H1 (cell line): ENCODE data around the gene SOX14. TPM values are rescaled to one million over a fixed set of nuclear protein-coding genes. Genes with fewer than 3 reads are reported as not detected.

Source experiments
- CTCF ChIA-PET: fragments of 300-600 bp; sonication (Branson Sonifier 250); formaldehyde crosslinking; loops from one replicate; lab custom pipeline; 2021; ENCODE audit not compliant: partially characterized antibody; lab: Charles Lee
- POLR2A ChIA-PET: fragments of 300-600 bp; sonication (Branson Sonifier 250); formaldehyde crosslinking; loops from one replicate; lab custom pipeline; 2021; ENCODE audit warnings: inconsistent platforms; ENCODE audit not compliant: partially characterized antibody; lab: Charles Lee
- DNase-seq, 2 experiments: peaks; one replicate each; pipeline versions ENCODE4 v3.0.0 to v3.0.0-alpha.2; 2010 to 2022; ENCODE audit warnings: low spot score in 2 of 2, low read depth in 1 of 2, mixed read lengths in 1 of 2
- FAIRE-seq: peaks from 2 replicates; lab custom pipeline; 2011; peaks lifted over from hg19 to GRCh38; lab: Jason Lieb, UNC
- H2AFZ ChIP-seq: 2 replicates; pipeline ENCODE4 v1.8.1; 2012; ENCODE audit warnings: low read length, inconsistent platforms
- H2AK5ac ChIP-seq: 2 replicates; pipeline ENCODE4 v1.6.1; 2013; ENCODE audit warnings: low read depth, low read length
- H2BK120ac ChIP-seq: replicated peaks from 2 replicates; pipeline ENCODE3; 2013; ENCODE audit warnings: low read depth, low read length, inconsistent platforms
- H2BK12ac ChIP-seq: 2 replicates; pipeline ENCODE4 v1.6.1; 2013; ENCODE audit warnings: low read depth, low read length
- H2BK15ac ChIP-seq: 2 replicates; pipeline ENCODE4 v1.6.1; 2013; ENCODE audit warnings: low read length
- H2BK20ac ChIP-seq: 2 replicates; pipeline ENCODE4 v1.6.1; 2013; ENCODE audit warnings: low read length
- H2BK5ac ChIP-seq: 2 replicates; pipeline ENCODE4 v1.6.1; 2013; ENCODE audit warnings: low read depth, low read length
- H3K14ac ChIP-seq: 2 replicates; pipeline ENCODE4 v1.6.1; 2013; ENCODE audit warnings: inconsistent platforms; ENCODE audit not compliant: insufficient read length
- H3K18ac ChIP-seq: 2 replicates; pipeline ENCODE4 v1.6.1; 2013; ENCODE audit warnings: low read length; ENCODE audit errors: extremely low read depth
- H3K23ac ChIP-seq: 2 replicates; pipeline ENCODE4 v1.6.1; 2013; ENCODE audit warnings: inconsistent platforms; ENCODE audit not compliant: insufficient read length
- H3K23me2 ChIP-seq: 2 replicates; pipeline ENCODE4 v1.6.1; 2013; ENCODE audit warnings: low read depth, low read length
- H3K27ac ChIP-seq: 2 replicates; pipeline ENCODE4 v1.6.1; 2011; ENCODE audit warnings: low read depth, low read length, inconsistent platforms
- H3K27me3 ChIP-seq, 4 experiments: replicated peaks in 1 of 4; 1 replicate in 1 of 4; 2 replicates in 3 of 4; pipeline versions ENCODE4 v1.6.1 to v1.8.1; 2011 to 2013; ENCODE audit warnings: low read length in 3 of 4, mild to moderate bottlenecking in 3 of 4, inconsistent platforms in 2 of 4, mixed read lengths in 2 of 4, moderate library complexity in 1 of 4; ENCODE audit not compliant: control insufficient read depth in 3 of 4, insufficient read depth in 3 of 4; ENCODE audit errors: extremely low read depth in 1 of 4
- H3K36me3 ChIP-seq, 4 experiments: 2 replicates each; pipeline versions ENCODE4 v1.6.1 to v1.8.1; 2011 to 2013; ENCODE audit warnings: mild to moderate bottlenecking in 4 of 4, low read length in 3 of 4, moderate library complexity in 2 of 4, control low read depth in 1 of 4, inconsistent platforms in 1 of 4; ENCODE audit not compliant: insufficient read depth in 4 of 4, control insufficient read depth in 2 of 4
- H3K4ac ChIP-seq: replicated peaks from 2 replicates; pipeline ENCODE3; 2013; ENCODE audit warnings: low read length, low read depth, mixed read lengths, inconsistent platforms; ENCODE audit not compliant: insufficient read length
- H3K4me1 ChIP-seq, 4 experiments: replicated peaks in 1 of 4; 1 replicate in 1 of 4; 2 replicates in 3 of 4; pipeline versions ENCODE4 v1.6.1 to v1.8.1; 2011 to 2013; ENCODE audit warnings: low read length in 3 of 4, inconsistent platforms in 2 of 4, mixed read lengths in 1 of 4; ENCODE audit not compliant: insufficient read depth in 4 of 4, control insufficient read depth in 3 of 4
- H3K4me2 ChIP-seq, 2 experiments: 2 replicates each; pipeline versions ENCODE4 v1.6.1 to v1.8.1; 2011 to 2013; ENCODE audit warnings: low read depth in 2 of 2, low read length in 2 of 2, control low read depth in 1 of 2, inconsistent platforms in 1 of 2, mild to moderate bottlenecking in 1 of 2; ENCODE audit not compliant: insufficient read depth in 1 of 2
- H3K4me3 ChIP-seq, 4 experiments: fragments of 200-600, 300-600 bp in 1 of 4; sonication (generic), shearing (Covaris generic), sonication (Bioruptor Twin) in 1 of 4; 2 replicates each; pipeline versions ENCODE4 v1.5.1 to v1.8.1; 2011 to 2016; ENCODE audit warnings: low read length in 4 of 4, low read depth in 3 of 4, control low read depth in 2 of 4, inconsistent platforms in 2 of 4, mild to moderate bottlenecking in 2 of 4, mixed read lengths in 1 of 4, moderate library complexity in 1 of 4; ENCODE audit not compliant: insufficient read depth in 2 of 4; ENCODE audit errors: extremely low read depth in 1 of 4
- H3K56ac ChIP-seq: replicated peaks from 2 replicates; pipeline ENCODE3; 2013; ENCODE audit warnings: low read depth, mild to moderate bottlenecking, mixed read lengths, low read length, inconsistent platforms; ENCODE audit not compliant: insufficient read length
- H3K79me1 ChIP-seq: 2 replicates; pipeline ENCODE4 v1.6.1; 2013; ENCODE audit warnings: low read depth, low read length, control low read depth
- H3K79me2 ChIP-seq, 2 experiments: 2 replicates each; pipeline versions ENCODE4 v1.6.1 to v1.8.1; 2012 to 2013; ENCODE audit warnings: low read length in 2 of 2, mild to moderate bottlenecking in 2 of 2, inconsistent platforms in 1 of 2; ENCODE audit not compliant: insufficient read depth in 2 of 2, control insufficient read depth in 1 of 2
- H3K9ac ChIP-seq, 4 experiments: replicated peaks in 1 of 4; 1 replicate in 1 of 4; 2 replicates in 3 of 4; pipeline versions ENCODE4 v1.6.1 to v1.8.1; 2011 to 2013; ENCODE audit warnings: low read depth in 3 of 4, low read length in 3 of 4, control low read depth in 2 of 4, mild to moderate bottlenecking in 2 of 4, moderate library complexity in 2 of 4, inconsistent platforms in 1 of 4; ENCODE audit errors: extremely low read depth in 1 of 4
- H3K9me3 ChIP-seq, 2 experiments: 2 replicates each; pipeline versions ENCODE4 v1.6.1 to v1.8.1; 2012 to 2013; ENCODE audit warnings: mild to moderate bottlenecking in 2 of 2, moderate library complexity in 2 of 2, control low read depth in 1 of 2, inconsistent platforms in 1 of 2, low read depth in 1 of 2, low read length in 1 of 2, mixed read lengths in 1 of 2; ENCODE audit not compliant: insufficient read depth in 2 of 2
- H4K20me1 ChIP-seq, 2 experiments: replicated peaks in 1 of 2; 2 replicates each; pipeline versions ENCODE3 to v1.8.1; 2011 to 2013; ENCODE audit warnings: inconsistent platforms in 2 of 2, low read length in 2 of 2, mild to moderate bottlenecking in 1 of 2; ENCODE audit not compliant: insufficient read depth in 2 of 2, control insufficient read depth in 1 of 2
- H4K5ac ChIP-seq: 2 replicates; pipeline ENCODE4 v1.6.1; 2013; ENCODE audit warnings: low read length, low read depth, mixed read lengths, inconsistent platforms; ENCODE audit not compliant: insufficient read length
- H4K8ac ChIP-seq: 2 replicates; pipeline ENCODE4 v1.8.0; 2013; ENCODE audit warnings: mild to moderate bottlenecking, moderate library complexity, low read length, inconsistent platforms; ENCODE audit not compliant: insufficient read depth; ENCODE audit errors: extremely low read depth
- H4K91ac ChIP-seq: replicated peaks from 2 replicates; pipeline ENCODE3; 2013; ENCODE audit warnings: low read length, mixed read lengths, inconsistent platforms; ENCODE audit not compliant: insufficient read length
- CHD2 ChIP-seq: IDR thresholded peaks from 2 replicates; pipeline ENCODE4 v1.6.1; 2012; ENCODE audit warnings: low read length, improper control_type of control experiment
- EZH2 ChIP-seq: fragments of 200-600 bp; sonication (generic); IDR thresholded peaks from 2 replicates; pipeline ENCODE4 v1.7.1; 2012; ENCODE audit warnings: low read depth, mild to moderate bottlenecking, moderate library complexity, low read length, inconsistent platforms; ENCODE audit not compliant: severe bottlenecking
- KDM4A ChIP-seq: IDR thresholded peaks from one replicate; pipeline ENCODE4 v1.7.1; 2012; ENCODE audit warnings: low read depth, mild to moderate bottlenecking, moderate library complexity, low read length, inconsistent platforms; ENCODE audit not compliant: severe bottlenecking
- MAFK ChIP-seq: IDR thresholded peaks from 2 replicates; pipeline ENCODE4 v1.6.1; 2012; ENCODE audit warnings: low read depth, mild to moderate bottlenecking, improper control_type of control experiment, low read length
- PHF8 ChIP-seq: fragments of 200-600 bp; sonication (generic); conservative IDR thresholded peaks from 2 replicates; pipeline ENCODE4 v1.7.1; 2012; ENCODE audit warnings: low read depth, mild to moderate bottlenecking, inconsistent platforms, low read length, moderate library complexity
- RNF2 ChIP-seq: fragments of 200-900, 300-1000 bp; sonication (generic); IDR thresholded peaks from 2 replicates; pipeline ENCODE4 v1.7.1; 2016; ENCODE audit warnings: borderline replicate concordance, low read depth, mild to moderate bottlenecking, antibody characterized with exemption, low read length; ENCODE audit not compliant: poor library complexity, severe bottlenecking; ENCODE audit errors: missing control alignments
- SIN3A ChIP-seq, 2 experiments: IDR thresholded peaks in 1 of 2; conservative IDR thresholded peaks in 1 of 2; 2 replicates each; pipeline ENCODE4 v1.6.1; 2011 to 2012; ENCODE audit warnings: low read length in 2 of 2, improper control_type of control experiment in 1 of 2, low read depth in 1 of 2, mild to moderate bottlenecking in 1 of 2
- SP1 ChIP-seq: IDR thresholded peaks from 2 replicates; pipeline ENCODE4 v1.6.1; 2011; ENCODE audit warnings: low read depth, low read length
- SUZ12 ChIP-seq: fragments of 200-600 bp; sonication (generic); IDR thresholded peaks from 2 replicates; pipeline ENCODE4 v1.6.1; 2012; ENCODE audit warnings: mild to moderate bottlenecking, inconsistent platforms, low read length, moderate library complexity, mixed read lengths
- TBP ChIP-seq: IDR thresholded peaks from 2 replicates; pipeline ENCODE4 v1.6.1; 2011; ENCODE audit warnings: low read depth, low read length, improper control_type of control experiment
- WGBS, 2 experiments: shearing (Covaris generic) in 1 of 2; methylation state at CpG; one replicate each; pipeline versions ENCODE4 v1.1.6 to v1.1.7; 2013 to 2015; ENCODE audit warnings: low lambda C conversion rate in 2 of 2, mixed read lengths in 2 of 2, inconsistent platforms in 1 of 2, low coverage in 1 of 2, missing lambda C conversion rate in 1 of 2; ENCODE audit not compliant: insufficient replicate concordance in 2 of 2, insufficient coverage in 1 of 2, insufficient read length in 1 of 2; ENCODE audit errors: extremely low coverage in 1 of 2, missing lambda C conversion rate in 1 of 2; 5-methylcytosine and 5-hydroxymethylcytosine counted together
- polyA plus RNA-seq, 7 experiments: library from polyadenylated mRNA; depleted of rRNA in 3 of 7; stranded (reverse) in 5 of 7; unstranded in 2 of 7; fragments of >200 nt in 5 of 7; fragments of 200-250 nt in 2 of 7; gene quantifications; 1 replicate in 5 of 7; 2 replicates in 1 of 7; 4 replicates in 1 of 7; pipeline versions ENCODE4 v1.2.1 to v1.2.3, GENCODE V29; 2011 to 2013; ENCODE audit warnings: missing spikeins in 2 of 7, mixed read lengths in 2 of 7
- total RNA-seq: library from RNA; stranded (reverse); fragmentation: NEBNext Ultra II Directional; extraction: Animal tissue kit (Norgen Biotek cat#: 25700); gene quantifications from 2 replicates; pipeline ENCODE4 v1.2.1, GENCODE V29; 2021

SOX14 gene
- total and polyA plus RNA-seq, 2 of the 8 experiments (the other 6 are each of a cell fraction or from before 2014, with no cell fraction given), result 0.03 to 0.50 TPM

DNA sequence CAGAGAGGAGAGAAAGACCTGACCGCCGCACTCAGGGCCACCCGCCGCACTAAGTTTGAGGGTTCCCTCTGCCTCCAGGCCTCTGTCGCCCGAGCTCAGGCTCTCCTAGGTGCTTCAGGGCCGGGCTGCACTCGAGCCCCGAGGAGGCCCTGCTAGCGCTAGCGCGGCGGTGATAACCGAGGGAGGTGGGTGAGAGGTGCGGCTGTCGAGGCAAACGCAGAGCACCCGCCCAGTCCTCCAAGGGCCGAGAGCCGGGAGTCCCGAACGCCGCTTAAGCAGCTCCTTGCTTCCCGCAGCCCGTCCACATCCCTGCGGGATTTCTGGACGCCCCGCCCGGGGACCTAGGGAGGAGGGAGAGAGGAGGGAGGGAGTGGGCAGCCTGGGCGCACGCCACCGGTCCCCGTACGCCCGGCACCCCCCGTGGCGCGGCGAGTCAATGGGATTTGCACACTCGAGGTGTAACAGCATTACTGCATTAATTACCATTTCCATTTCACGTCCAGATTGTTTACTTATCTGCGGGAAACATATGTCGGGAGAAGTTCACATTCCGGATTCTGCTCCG lies 6.8 kb downstream of the SOX14 start:
- Histone ChIP-seq H3K56ac (no peak overlapping the region), H4K8ac (no peak overlapping the region), H2AFZ (no peak overlapping the region), H4K91ac (no peak overlapping the region), H3K36me3 (peaks cover 0 to 2% (median 0%) of the 10 kb centered on the region in 4 experiments; a peak in 1 of 8 replicates), H3K9ac (no peak overlapping the region), H3K4me2 (peak overlapping the region; percentile 67 to 82), H2BK15ac (no peak overlapping the region), H2BK120ac (no peak overlapping the region), H3K79me1 (no peaks in the 10 kb centered on the region), H3K18ac (no peak overlapping the region), H3K79me2 (no peaks in the 10 kb centered on the region), H2BK5ac (no peak overlapping the region; the same call in 1 of the 2 replicates), H3K4me3 (peak overlapping the region; percentile 9 to 56 (median 18); a peak in 5 of 8 replicates), H3K23ac (no peak overlapping the region), H3K4me1 (peaks cover 22 to 48% (median 32%) of the 10 kb centered on the region in 4 experiments), H2AK5ac (no peak overlapping the region), H3K27ac (no peak overlapping the region), H2BK12ac (peak overlapping the region; percentile 71; the same call in 1 of the 2 replicates), H4K5ac (no peak overlapping the region), H3K4ac (no peak overlapping the region), H3K14ac (no peak overlapping the region), H3K23me2 (peaks cover 13% of the 10 kb centered on the region; the same call in 1 of the 2 replicates), H3K27me3 (peaks cover 66 to 100% (median 89%) of the 10 kb centered on the region in 4 experiments), H3K9me3 (no peaks in the 10 kb centered on the region), H4K20me1 (peaks cover 7 to 13% of the 10 kb centered on the region in 2 experiments), H2BK20ac (peak overlapping the region; percentile 73; the same call in 1 of the 2 replicates)
- TF ChIP-seq CHD2 (no peak), RNF2 (peak; percentile 65), SIN3A (conservative IDR thresholded peaks at IDR 0.05 in 1 of 2, IDR thresholded peaks at IDR 0.05 in 1 of 2; ENCODE audit: low read depth in 1 of 2, low read length in 2 of 2) (no peak), SP1 (no peak), MAFK (no peak), EZH2 (peak; percentile 61), TBP (no peak), PHF8 (0 out of 2 replicates have a peak, but pooled peaks have one; percentile 12), KDM4A (peak; percentile 32), SUZ12 (peak; percentile 47)
- no peak for FAIRE-seq
- DNase-seq, result peak in 1 of 2 experiments; percentile 78
- ChIA-PET POLR2A (interaction anchor here (1.5 kb wide), 1 partner anchor 9 kb away, joined by 4 read pairs; no protein-coding TSS in a partner anchor), CTCF (interaction anchor here (1.0 to 2.0 kb wide), 5 partner anchors 10 to 737 kb away, joined by 3 to 10 read pairs (median 3); no protein-coding TSS in a partner anchor)
- WGBS, 2 experiments, result 1% methylated on average over 40 of the region's 45 CpGs; no CpG with 5 or more reads in 1 of the 2 experiments
